NCI-H1417 (cell line): ENCODE data around the gene JOSD2.

Experiments
- DNase-seq, 3 experiments: peaks; one replicate each; lab custom pipeline; 2025; lab: John Stamatoyannopoulos, UW

JOSD2 gene

DNA sequence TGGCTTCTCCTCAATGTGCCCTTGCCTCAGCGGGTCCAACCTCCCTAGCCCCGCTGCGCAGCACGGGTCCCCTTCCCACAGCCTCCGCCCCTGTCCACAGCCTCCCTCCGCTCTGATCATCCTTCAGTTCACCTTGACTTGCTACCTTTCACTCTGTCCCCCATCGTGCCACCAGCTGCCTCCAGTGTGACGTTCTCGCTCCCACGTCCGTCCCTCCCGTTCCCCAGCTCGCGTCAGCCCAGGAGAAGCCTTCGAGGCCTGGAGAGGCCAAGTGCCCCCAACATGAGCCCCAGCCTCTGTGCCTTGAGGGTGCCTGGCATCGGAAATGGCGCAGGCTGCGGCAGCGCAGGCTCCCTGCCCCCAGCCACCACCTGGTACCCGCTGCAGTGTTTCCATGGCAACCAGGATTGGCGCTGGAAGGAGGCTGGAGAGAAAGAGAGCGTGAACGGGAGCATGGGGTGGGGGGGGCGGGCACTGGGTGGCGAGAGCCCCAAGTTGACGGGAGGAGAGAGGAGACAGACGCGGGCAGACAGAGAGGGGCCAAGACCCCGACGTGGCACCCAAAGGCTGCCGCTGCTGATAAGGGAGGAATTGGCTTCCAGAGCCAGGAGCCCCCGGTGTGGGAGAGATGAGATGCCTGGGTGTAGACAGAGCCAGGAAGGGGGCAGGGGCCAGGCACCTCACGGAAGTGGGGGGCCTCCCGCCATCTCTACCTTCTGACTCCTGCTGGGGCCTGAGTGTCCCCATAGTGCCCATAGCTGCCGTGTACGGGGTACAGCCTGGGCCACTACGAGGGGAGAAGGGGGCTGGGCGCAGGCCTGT, 3.6 kb upstream of the JOSD2 start:
- peak; percentile 5 to 95 (median 88) for DNase-seq

DNA sequence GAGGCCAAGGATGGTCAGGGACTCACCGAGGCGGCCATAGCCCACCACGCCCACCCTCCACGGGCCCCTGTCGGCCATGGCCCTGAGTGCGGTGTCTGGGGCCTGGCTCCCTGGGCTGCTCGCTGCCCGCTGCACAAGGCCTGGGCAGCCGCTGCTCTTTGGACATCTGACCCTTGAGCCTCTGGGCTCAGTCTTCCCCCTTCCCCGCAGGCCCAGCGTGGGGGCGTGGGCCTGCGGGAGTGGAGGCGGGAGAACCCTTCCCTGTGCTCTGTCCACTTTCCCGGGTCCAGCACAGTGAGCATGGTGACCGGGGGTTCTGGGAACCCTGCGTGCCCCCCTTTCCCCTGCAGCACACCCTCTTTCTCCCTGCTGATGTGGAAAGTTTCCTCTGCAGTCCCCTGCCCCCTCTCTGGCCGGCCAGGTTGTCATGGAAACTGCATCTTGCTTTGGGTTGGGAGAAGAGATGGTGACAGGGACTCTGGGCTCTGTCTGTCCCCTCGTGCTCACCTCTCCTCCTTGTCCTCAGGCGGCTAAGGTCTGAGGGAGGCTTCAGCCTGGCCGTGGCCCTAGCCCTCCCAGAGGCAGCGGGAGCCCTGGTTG, 2.9 kb upstream of the JOSD2 start, which contains the start of gene ASPDH:
Gene ASPDH (minus strand): TSS at position 168 of the 600 bp plus-strand sequence. CDS start 90 bp downstream, at position 78.
- DNase-seq, result peak in 1 of 3 experiments; percentile 36

DNA sequence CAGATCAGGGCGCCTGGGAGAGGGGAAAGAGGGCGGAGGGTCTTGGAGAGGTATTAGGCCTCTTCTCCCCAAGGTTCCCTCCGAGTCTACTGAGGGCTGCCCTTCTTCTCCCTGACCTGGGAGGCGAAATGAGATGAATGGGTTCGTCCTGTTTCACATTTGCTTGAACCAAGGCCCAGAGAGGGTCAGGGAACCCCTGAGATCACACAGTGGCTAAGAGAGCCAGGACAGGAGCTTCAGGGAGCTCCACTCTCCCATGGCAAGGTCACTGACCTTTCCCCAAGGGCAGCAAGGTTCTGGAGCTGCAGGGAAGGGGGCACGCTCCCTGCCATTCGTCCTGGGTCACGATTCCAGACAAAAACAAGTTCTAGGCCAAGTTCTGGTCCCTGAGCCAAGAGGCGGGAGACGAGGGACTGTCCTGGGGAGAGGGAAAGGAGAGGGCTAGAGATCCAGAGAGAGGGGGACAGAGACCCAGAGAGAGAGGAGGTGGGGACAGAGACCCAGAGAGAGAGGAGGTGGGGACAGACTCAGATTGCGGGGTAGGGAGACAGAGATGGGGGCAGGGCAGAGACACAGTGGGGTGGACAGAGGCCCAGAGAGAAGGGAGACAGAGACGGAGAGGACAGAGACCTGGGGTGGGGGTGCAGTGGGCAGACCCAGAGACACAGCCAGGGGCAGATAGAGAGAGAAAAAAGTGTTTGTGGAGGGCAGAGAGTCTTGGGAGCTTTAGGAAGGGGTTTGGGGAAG, 2.2 kb upstream of the JOSD2 start:
- DNase-seq, result no peak

DNA sequence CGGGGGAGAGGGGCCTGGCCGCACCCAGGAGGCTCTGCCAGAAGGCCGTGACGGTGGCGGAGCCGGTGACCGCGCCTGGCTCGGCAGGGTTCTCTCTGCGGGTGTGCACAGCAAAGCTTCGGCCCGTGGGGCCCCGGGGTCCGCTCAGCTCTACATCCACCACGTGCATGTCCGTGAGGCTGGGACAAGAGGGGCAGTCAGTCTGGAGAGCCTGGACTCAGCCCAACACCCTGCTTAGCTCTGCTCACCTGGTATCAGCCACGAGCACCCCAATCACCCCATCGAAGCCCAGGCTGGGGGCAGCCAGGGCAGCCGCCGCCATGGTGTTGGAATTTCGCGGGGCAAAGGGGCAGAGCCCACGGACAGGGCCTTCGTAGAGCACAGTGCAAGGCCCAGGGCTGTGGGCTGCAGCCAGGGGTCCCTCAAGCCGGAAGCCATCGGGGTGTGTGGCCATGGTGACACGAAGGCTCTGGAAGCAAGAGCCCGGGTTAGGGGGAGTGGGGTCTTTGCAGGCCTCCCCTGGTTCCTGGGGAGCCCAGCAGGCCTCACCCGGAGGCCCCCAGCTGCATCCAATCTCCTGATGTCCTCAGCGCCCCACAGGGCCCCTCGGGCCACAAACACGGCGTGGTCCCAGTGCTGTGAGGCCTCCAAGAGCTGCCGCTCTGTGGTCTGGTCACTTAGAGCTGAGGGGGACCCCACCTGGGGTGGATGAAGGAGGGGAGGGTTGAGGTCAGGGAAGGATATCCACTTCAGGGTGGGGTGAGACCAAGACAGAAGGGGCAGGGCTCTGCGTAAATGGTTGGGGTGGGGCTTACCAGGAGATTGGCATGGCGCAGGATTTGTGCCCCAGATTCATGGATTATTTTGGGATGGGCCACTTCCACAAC, 1.4 kb upstream of the JOSD2 start:
- DNase-seq, result no peak

DNA sequence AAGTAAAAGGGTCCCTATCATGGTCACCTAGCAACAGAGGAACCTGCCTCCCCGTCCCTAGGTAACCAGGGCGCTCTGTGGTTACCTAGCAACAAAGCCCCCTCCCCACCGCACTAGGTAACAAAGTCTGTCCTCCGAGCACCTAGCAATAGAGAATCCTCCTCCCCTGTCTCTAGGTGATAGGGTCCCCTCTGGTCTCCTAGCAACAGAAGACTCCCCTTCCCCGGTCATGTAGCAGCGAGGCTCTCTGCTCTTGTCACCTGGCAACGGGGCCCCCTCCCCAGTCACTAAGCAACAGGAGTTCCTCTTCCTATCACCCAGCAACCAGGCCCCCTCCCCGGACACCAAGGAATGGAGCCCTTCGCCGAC, 307 bp downstream of the JOSD2 start:
- DNase-seq, result peak in 2 of 3 experiments; percentile 99

DNA sequence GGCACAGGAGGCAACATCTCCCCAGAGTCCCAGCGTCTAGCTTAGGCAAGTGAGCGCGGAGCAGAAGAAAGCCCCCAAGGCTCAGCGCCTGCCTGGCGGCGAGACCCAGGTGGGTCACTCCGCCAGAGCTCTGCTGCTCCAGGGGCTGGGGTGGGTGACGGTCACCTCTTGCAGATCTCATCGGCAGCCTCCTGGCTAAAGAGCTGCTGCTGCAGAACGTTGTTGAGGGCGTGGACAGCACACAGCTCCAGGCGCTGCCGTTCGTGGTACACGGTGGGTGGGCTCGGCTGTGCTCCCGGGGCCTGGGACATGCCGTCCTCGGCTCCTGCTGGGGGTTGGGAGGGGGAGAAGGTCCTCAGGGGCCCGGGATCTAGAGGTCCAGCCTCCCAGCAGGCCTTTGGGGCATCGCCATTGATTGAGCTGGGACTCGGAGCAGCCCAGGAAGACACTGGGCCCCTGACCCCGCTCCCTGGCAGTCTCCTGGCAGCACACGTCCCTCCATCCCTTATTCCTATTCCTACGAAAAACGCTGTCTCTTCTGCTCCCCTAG, 795 bp downstream of the JOSD2 start:
- peak in 1 of 3 experiments; percentile 82 for DNase-seq

DNA sequence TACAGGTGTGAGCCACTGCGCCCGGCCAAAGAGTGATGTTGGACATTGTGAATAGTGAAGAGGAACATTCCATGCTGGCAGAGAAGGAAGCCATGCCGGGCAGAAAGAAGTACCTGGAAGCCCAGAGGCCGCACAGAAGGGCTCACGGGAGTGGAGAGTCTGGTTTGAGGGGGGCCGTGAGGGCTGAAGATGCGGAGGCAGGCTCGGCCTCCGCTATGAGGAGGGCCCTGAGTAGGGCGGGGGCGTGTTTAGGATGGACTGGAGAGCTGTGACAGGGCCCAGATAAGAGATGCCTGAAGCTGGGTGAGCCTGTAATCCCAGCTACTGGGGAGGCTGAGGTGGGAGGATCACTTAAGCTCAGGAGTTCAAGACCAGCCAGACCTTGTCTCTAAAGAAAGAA, 1.6 kb downstream of the JOSD2 start:
- DNase-seq, result no peak

DNA sequence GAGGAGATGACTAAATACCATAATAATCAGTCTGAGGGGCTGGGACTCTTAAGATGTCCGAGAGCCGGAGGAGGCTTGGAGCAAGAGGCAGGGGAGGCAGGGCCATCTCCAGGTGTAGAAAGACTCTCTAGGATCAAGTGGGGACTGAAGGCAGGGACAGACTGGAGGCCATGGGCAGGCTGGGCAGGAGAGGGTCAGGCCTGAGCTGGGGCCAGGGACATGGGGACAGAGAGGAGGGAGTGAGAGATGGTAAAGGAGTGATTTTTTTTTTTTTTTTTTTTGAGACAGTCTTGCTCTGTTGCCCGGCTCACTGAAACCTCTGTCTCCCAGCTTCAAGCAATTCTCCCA, 2.2 kb downstream of the JOSD2 start:
- no peak for DNase-seq

DNA sequence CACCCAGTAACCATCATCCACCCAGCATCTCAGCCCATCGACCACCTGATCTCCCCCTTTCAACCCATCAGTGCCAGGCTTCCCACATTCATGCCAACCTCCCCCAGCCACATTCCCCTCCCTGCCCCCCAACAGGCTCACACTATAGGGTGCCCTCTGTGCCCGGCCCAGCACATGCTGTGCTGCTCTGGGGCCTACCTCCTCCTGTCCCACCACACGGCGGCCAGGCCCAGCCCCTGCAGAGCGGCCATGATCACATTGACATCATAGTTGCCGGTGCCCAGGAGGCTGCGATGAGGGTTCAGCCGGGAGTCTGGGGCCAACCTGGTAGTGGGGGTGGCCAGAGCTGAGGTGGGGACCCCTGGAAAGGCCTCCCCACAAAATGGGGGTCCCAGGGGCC, 3.6 kb downstream of the JOSD2 start:
- no peak for DNase-seq

DNA sequence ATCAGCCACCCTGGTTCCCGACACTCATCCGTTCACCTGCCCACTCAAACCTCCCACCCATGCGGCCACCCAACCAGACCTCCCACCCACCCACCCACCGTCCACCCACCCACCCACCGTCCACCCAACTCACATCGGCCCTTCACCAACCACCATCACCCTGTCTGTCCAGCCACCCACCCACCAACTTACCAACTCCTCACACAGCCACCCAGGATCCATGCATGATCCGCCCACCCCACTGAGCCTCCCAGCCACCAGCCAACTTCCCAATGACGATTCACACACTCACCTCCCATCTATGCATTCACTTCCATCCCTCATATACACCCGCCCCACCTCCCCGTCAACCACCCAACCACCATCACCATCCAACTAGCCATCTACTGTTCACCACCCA, 4.3 kb downstream of the JOSD2 start:
- DNase-seq, result no peak

DNA sequence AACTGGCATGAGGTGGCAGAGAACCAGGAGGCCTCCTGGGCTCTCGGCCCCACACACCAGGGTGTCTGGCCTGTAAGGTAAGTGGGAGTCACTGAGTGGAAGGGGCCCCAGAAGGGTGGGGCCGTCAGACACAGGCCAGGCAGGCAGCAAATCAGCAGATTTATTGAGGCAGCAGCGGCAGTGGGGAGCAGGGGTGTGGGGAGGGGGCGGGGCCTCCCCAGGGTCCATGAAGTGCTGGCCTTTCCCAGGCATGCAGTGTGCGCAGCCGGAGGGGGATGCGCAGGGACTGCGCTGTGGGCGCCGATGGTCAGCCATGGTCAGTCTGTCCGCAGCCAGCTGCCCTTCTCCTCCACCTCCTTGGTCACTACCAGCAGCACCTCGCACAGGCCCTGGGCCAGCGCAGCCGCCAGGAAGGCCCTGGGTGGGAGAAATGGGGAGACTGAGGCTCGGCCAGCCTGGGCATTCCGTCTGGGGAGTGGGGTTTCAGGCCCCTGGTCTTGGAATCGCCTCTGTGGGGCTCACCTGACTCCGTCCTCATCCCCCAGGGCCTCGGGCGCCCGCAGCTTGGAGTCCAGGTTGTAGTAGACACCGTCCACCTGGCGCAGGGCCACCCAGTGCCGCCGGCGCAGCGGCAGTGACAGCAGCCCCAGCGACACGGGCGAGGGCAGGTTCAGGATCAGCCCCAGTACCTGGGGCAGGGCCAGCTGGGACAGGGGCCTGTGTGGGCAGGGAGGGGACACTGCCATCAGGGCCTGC, 5.0 kb downstream of the JOSD2 start:
- DNase-seq, result no peak

DNA sequence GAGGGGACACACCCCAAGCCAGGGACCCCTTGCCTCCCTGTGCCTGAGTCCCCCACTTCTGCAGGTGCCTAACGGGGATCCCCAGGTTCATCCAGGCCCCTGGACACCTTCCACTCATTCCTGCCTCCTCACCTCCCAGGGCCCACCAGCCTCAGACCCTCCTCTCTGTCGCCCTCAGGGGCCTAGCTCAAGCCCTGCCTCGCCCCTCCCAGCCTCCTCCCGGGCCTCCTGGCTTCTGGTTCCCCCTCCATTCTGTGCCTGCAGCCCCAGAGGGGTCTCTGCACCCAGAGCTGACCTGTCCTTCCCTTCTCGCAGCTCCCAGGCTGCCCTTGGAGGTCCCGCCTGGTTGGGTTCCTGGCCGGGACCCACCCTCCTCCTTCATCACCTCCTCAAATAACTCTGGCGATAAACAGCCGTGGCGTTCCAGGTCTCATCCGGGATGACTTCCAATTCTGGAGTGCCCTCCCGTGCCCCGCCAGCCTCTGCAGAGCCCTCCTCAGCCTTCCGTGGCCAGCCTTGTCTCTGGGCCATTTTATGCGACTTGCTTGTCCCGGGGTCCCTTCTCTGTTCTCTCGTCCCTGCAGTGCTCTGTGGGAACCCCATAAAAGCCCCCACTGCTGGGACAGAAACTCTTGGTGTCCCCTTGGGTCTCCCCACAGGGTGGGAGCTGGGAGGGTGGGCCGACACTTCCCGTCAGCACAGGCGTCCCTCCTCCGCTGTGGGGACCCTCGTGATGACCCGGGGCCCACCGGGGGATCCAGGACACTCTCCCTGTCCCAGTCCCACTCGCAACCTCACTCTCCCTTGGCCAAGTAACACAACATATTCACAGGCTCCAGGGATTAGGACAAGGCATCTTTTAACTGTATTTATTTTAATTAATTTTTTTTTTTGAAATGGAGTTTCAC, 9.2 kb downstream of the JOSD2 start:
- no peak for DNase-seq

DNA sequence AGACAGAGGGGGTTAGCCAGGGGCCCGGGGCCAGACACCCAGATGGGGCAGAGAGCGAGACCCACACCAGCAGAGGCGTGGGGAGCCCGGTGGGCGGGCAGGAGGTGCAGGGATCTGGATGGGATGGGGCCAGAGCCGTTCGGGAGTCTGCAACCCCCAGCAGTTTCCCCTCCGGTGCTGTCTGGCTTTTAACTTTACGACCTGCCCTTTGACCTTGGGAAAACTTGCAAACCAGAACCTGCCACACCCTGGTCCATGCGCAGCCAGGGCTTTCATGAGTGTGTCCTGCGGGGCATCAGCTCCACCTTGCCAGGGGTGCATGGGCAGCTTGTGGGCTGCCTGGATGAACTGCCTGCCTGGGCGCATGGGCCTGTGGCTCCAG, 9.8 kb downstream of the JOSD2 start:
- no peak for DNase-seq

DNA sequence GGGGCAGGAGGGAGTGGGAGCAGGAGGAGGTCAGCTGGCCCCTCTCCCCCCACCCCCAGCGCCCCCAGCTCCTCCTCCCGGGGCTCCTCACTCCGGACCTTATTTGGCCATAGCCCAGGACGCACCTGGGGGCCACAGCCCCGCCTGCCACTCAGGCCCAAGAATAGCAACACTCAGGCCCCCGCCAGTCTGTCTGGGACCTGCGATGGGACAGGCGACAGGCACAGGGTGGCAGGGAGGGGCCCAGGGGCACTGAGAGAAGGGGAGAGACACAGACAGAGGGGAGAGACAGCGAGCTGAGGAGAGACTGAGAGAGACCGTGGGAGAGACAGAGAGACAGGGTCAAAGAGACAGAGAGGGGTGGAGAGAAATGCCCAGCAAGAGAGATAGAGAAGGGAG, 10.2 kb downstream of the JOSD2 start:
- no peak for DNase-seq

DNA sequence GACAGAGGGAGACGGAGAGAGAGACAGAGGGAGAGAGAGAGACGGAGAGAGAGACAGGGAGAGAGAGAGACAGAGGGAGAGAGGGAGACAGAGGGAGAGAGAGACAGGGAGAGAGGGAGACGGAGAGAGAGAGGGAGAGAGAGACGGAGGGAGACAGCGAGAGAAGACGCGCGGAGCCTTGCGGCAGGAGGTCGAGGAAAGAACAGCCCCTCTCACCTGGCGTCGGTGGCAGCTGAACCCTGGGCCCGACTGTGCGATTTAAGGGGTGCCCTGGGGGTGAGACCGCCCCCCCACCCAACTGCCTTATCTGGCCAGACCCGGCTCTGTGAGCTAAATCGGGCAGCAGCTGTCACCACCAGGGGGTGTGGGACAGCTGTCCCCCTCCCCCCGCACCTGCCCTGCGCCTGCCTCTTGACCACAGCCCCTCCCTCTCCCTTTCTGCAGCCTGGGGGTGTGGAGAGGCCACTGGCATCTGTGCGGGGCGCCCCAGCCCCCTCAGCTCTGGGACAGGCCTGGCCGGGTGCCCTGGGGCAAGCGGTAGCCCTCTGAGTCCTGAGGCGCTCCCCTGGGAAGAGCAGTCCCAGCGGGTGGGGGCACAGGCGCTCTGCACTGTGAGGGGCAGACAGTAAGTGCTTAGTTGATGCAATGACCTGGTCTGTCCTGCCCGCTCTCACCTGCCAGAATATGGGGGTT, 10.8 kb downstream of the JOSD2 start:
- DNase-seq, result peak in 2 of 3 experiments; percentile 67 to 74

DNA sequence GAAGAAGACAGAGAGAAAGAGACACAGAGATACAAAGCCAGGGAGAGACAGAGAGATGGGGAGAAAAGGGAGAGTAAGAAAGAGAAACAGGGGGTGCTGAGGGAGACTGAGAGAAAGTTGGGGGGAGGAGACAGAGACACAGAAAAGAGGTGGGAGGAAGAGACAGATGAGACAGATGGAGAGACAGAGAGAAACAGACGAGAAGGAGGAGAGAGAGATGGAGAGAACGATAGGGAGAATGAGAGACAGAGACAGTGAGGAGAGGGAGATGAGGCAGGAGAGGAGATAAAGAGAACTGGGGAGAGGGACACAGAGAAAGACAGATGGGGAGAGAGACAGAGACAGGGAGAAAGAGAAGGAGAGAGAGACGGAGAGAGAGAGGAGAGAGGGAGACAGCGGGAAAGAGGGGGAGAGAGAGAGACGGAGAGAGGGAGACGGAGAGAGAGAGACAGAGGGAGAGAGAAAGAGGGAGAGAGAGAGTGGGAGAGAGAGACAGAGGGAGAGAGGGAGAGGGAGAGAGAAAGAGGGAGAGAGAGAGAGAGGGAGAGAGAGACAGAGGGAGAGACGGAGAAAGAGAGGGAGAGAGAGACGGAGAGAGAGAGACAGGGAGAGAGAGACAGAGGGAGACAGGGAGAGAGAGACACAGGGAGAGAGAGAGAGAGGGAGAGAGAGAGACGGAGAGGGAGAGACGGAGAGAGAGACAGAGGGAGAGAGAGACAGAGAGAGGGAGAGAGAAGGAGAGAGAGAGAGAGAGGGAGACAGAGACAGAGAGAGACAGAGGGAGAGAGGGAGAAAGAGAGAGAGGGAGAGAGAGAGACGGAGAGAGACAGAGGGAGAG, 12.6 kb downstream of the JOSD2 start:
- DNase-seq, result no peak

DNA sequence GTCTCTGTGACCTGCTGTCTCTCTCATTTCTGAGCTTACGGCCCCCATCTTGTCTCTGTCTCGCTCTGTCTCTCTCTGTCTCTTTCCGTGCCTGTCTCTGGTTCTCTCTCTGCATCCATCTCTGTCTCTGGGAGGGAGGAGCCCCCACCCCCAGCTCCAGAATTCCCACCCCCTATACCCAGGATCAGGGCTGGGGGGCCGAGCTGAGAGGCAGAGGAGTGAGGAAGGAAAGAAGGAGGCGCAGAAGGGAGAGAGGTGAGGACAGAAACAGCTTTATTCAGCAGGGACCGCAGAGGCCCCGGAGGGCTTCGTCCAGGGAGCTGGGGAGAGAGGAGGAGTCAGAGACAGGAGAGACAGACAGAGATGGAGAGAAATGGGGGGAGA, 14.0 kb downstream of the JOSD2 start:
- no peak for DNase-seq
